Measurements from ENCODE around the gene CCDC92. TPM values are rescaled to one million over a fixed set of nuclear protein-coding genes. Genes with fewer than 3 reads are reported as not detected.

The CCDC92 gene
- polyA plus RNA-seq, 12 donors, result 23.8 to 48.0 (median 28.6) TPM; not detected in 1

GRCh38 chr12:123891516-123892179 is 81.0 kb downstream of the CCDC92 start:
- no peak for DNase-seq

- no peak for DNase-seq
Observed at GRCh38 chr12:123891011-123891410, 81.6 kb downstream of the CCDC92 start.

- no peak for DNase-seq
Observed at GRCh38 chr12:123890536-123890902, 82.1 kb downstream of the CCDC92 start.

GRCh38 chr12:123889848-123890535 is 82.6 kb downstream of the CCDC92 start:
- DNase-seq, result no peak

GRCh38 chr12:123888989-123889388 is 83.6 kb downstream of the CCDC92 start:
- DNase-seq, result no peak

GRCh38 chr12:123886931-123887582 is 85.6 kb downstream of the CCDC92 start:
- DNase-seq, result no peak

GRCh38 chr12:123886258-123886657 is 86.4 kb downstream of the CCDC92 start:
- no peak for DNase-seq

Other genes with a start within 250 kb of the CCDC92 start
- gene DNAH10, start 210.5 kb downstream of the CCDC92 start, polyA plus RNA-seq (ENCODE audit: insufficient read length in 12 of 12), result 1 to 10 TPM in 8 of 12 donors, under 1 TPM in 2, not detected in 2; 0.72 to 8.8 (median 1.8) TPM
- 10 to 100 TPM in 11 of 12 donors, not detected in 1; 37.5 to 64.5 (median 49.2) TPM for gene ZNF664, start 384 bp upstream of the CCDC92 start, polyA plus RNA-seq (ENCODE audit: insufficient read length in 12 of 12)

All from muscle of arm (tissue), 12 donors.